Esophagus squamous epithelium (tissue), 5 donors: ENCODE results near the gene THAP7. TPM values are rescaled to one million over a fixed set of nuclear protein-coding genes. Genes with fewer than 3 reads are reported as not detected.

Experiments used
- DNase-seq: peaks from one replicate; lab custom pipeline; 2025; lab: John Stamatoyannopoulos, UW
- H3K27ac ChIP-seq, 4 donors: fragments of 200-600 bp; sonication (generic); one replicate each; pipeline ENCODE4 v1.5.1; 2016 to 2019; ENCODE audit warnings: mild to moderate bottlenecking in 1 of 4
- H3K27me3 ChIP-seq, 4 donors: fragments of 200-600 bp; sonication (generic); 1 replicate in 3 of 4; 2 replicates in 1 of 4; pipeline versions ENCODE4 v1.5.1 to v1.6.0; 2017 to 2021; ENCODE audit warnings: antibody characterized with exemption in 1 of 4
- H3K36me3 ChIP-seq, 3 donors: fragments of 200-600 bp; sonication (generic); one replicate each; pipeline ENCODE4 v1.5.1; 2016 to 2019
- H3K4me1 ChIP-seq, 3 donors: fragments of 200-600 bp; sonication (generic); one replicate each; pipeline ENCODE4 v1.5.1; 2017 to 2019
- H3K4me3 ChIP-seq, 4 donors: fragments of 200-600 bp; sonication (generic); 1 replicate in 3 of 4; 2 replicates in 1 of 4; pipeline ENCODE4 v1.5.1; 2016 to 2019; ENCODE audit warnings: mild to moderate bottlenecking in 2 of 4, moderate library complexity in 1 of 4
- H3K9me3 ChIP-seq, 3 donors: fragments of 200-600 bp; sonication (generic); one replicate each; pipeline ENCODE4 v1.5.1; 2016 to 2019
- CTCF ChIP-seq, 6 experiments: fragments of 450-650 bp in 4 of 6; fragments of 200-600 bp in 2 of 6; sonication (generic) in 2 of 6; IDR thresholded peaks; one replicate each; pipeline ENCODE4 v1.5.1; 2016 to 2019; ENCODE audit warnings: antibody characterized with exemption in 6 of 6, mild to moderate bottlenecking in 4 of 6, moderate library complexity in 4 of 6
- POLR2A ChIP-seq, 4 donors: fragments of 450-650 bp; IDR thresholded peaks; one replicate each; pipeline ENCODE4 v1.6.1; 2017; ENCODE audit warnings: antibody characterized with exemption in 4 of 4, mild to moderate bottlenecking in 4 of 4, moderate library complexity in 3 of 4
- WGBS, 2 donors: methylation state at CpG; one replicate each; pipeline ENCODE4 v1.1.5; 2018; 5-methylcytosine and 5-hydroxymethylcytosine counted together
- intact Hi-C: fragments of 100-400 bp; cut with DNase I; formaldehyde crosslinking; loops from one replicate; pipeline ENCODE4 v1.15.0; 2022
- total RNA-seq, 4 donors: library from RNA; depleted of rRNA; stranded (reverse); fragments of >200 nt; gene quantifications; one replicate each; pipeline ENCODE4 v1.1.0, GENCODE V29; 2016
- donor health status: DM: yes; HTN: yes; CAD: no.

Gene THAP7
- total RNA-seq, 4 donors from 2014 or later: 13.2 to 38.7 (median 32.0) TPM

- no peaks in the 10 kb centered on the region for H3K9me3 ChIP-seq
- H3K27me3 ChIP-seq: no peaks in the 10 kb centered on the region
- WGBS, 2 donors: 84 to 92% methylated on average over 8 to 9 of the region's 14 CpGs
- H3K27ac ChIP-seq: no peak overlapping the region
- peaks cover 4 to 25% (median 11%) of the 10 kb centered on the region in 3 donors for H3K4me1 ChIP-seq
- intact Hi-C loops: no loop called here
- H3K4me3 ChIP-seq: no peak overlapping the region
- H3K36me3 ChIP-seq: peaks cover 8 to 85% (median 15%) of the 10 kb centered on the region in 3 donors
- TF ChIP-seq CTCF (IDR thresholded peaks at IDR 0.05) (no peak), POLR2A (IDR thresholded peaks at IDR 0.05) (no peak)
- no peak for DNase-seq
Measured at GRCh38 chr22:20987375-20987774, 14.5 kb downstream of the THAP7 start.

GRCh38 chr22:20986365-20986764 is 15.6 kb downstream of the THAP7 start:
- Histone ChIP-seq H3K27me3 (no peaks in the 10 kb centered on the region), H3K27ac (no peak overlapping the region), H3K9me3 (no peaks in the 10 kb centered on the region), H3K4me3 (no peak overlapping the region), H3K4me1 (peaks cover 7 to 29% (median 12%) of the 10 kb centered on the region in 3 donors), H3K36me3 (peaks cover 5 to 74% (median 8%) of the 10 kb centered on the region in 3 donors)
- no peak for DNase-seq
- intact Hi-C loops: no loop called here
- WGBS, 2 donors: 84 to 91% methylated on average over 1 of the region's 1 CpG
- TF ChIP-seq CTCF (IDR thresholded peaks at IDR 0.05) (no peak), POLR2A (IDR thresholded peaks at IDR 0.05) (no peak)

- no peak for TF ChIP-seq CTCF (IDR thresholded peaks at IDR 0.05)
- TF ChIP-seq POLR2A (IDR thresholded peaks at IDR 0.05): no peak
- H3K4me3 ChIP-seq: no peak overlapping the region
- H3K27ac ChIP-seq: no peak overlapping the region
- WGBS, 2 donors: 83 to 97% methylated on average over 2 to 3 of the region's 7 CpGs
- no peak for DNase-seq
- H3K27me3 ChIP-seq: no peaks in the 10 kb centered on the region
- H3K9me3 ChIP-seq: no peaks in the 10 kb centered on the region
- intact Hi-C loops: no loop called here
- peaks cover 5 to 68% (median 8%) of the 10 kb centered on the region in 3 donors for H3K36me3 ChIP-seq
- peaks cover 12 to 36% (median 17%) of the 10 kb centered on the region in 3 donors for H3K4me1 ChIP-seq
Measured at GRCh38 chr22:20985720-20986119, 16.2 kb downstream of the THAP7 start.

- Histone ChIP-seq H3K4me1 (peaks cover 26 to 54% (median 27%) of the 10 kb centered on the region in 3 donors), H3K27me3 (no peaks in the 10 kb centered on the region), H3K4me3 (peak overlapping the region; percentile 57 to 91 (median 70)), H3K9me3 (no peaks in the 10 kb centered on the region), H3K27ac (peak overlapping the region in 2 of 4 donors; percentile 83 to 94), H3K36me3 (peaks cover 5 to 44% (median 7%) of the 10 kb centered on the region in 3 donors)
- TF ChIP-seq POLR2A (IDR thresholded peaks at IDR 0.05) (no peak), CTCF (IDR thresholded peaks at IDR 0.05) (no peak)
- WGBS, 2 donors: 54 to 79% methylated on average over 4 to 5 of the region's 5 CpGs
- intact Hi-C loops: no loop called here
- DNase-seq: no peak
Measured at GRCh38 chr22:20983081-20983771, 18.7 kb downstream of the THAP7 start.

GRCh38 chr22:20982563-20982882 is 19.4 kb downstream of the THAP7 start:
- Histone ChIP-seq H3K4me3 (peak overlapping the region; percentile 57 to 91 (median 70)), H3K9me3 (no peaks in the 10 kb centered on the region), H3K4me1 (peaks cover 26 to 54% (median 27%) of the 10 kb centered on the region in 3 donors), H3K27ac (peak overlapping the region; percentile 83 to 96 (median 90)), H3K27me3 (no peaks in the 10 kb centered on the region), H3K36me3 (peaks cover under 1 to 37% (median 3%) of the 10 kb centered on the region in 3 donors)
- TF ChIP-seq POLR2A (IDR thresholded peaks at IDR 0.05): no peak
- DNase-seq: no peak
- intact Hi-C loops: no loop called here
- WGBS, 2 donors: 0 to 4% methylated on average over 5 to 6 of the region's 12 CpGs
